Hepatic stellate cell (primary cell): Measurements from ENCODE around the gene CCR6.
"Not testable (repeated sequence)": the region's sequence is repeated elsewhere in the genome, so short reads cannot be mapped to it uniquely, and the experiment has no call there.

ENCODE experiments used
- DNase-seq: peaks from one replicate; pipeline ENCODE4 v3.0.0; 2011; ENCODE audit warnings: low spot score

The CCR6 gene

GRCh38 chr6:167122827-167123657 is at the start of gene CCR6:
CCR6 (plus strand) TSS chr6:167123096; CDS start chr6:167136135, 13,039 bp downstream.
- DNase-seq, result no peak

- no peak for DNase-seq
These were observed 49.1 kb upstream of the CCR6 start for GRCh38 chr6:167073679-167074274.

DNA sequence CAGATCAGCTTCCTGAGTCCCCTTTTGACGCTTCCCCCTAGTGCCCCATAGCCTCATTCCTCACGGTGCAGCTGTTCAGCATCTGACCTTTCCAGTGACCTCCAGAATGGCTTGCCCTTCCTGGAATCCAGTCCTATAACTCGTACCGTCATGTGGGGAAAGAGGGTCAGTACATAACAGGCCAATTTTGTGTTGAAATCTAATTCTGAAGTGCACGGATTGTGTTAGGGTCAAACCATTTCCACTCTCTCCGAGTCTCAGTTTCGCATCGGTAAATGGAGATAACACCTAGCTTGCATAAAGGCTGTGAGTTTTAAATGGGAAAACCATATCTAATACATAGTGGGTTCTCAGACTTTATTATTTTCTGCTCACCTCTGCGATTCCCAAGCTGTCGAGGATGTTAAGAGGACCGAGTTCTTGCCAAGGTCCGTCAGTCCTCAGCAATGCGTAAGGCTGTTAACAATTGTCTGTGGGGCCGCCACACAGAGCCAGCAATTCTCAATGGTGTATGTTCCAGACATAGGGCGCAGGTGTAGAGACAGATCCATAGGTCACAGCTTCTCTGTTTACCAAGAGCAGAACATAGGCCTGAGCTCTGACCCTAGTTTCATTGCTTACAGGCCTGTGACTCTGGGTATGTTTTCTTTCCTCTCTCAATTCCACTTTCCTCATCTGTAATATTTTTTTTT is 45.5 kb upstream of the CCR6 start:
- DNase-seq, result no peak

- no peak for DNase-seq
These were observed 44.2 kb upstream of the CCR6 start for GRCh38 chr6:167078745-167079144.

DNA sequence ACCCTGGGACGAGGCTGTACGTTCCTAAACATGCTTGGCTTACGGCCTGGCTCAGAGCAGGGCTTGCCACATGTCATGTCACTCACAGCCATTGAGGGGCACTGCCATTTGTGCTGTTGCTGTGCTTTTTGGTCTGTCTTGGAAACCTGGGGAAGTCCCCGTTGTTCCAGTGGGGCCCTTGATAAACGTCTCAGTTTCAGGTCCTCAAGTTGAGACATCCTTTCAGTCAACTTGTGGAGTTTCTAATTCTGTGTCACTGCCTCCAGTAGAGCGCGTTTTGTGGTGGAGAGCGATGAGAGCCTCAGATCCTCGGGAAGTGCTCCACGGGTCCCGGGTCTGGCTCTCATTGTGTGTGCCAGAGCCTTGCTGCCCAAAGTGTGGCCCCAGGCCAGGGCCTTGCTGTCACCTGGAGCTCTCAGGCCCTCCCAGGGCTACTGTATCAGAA is 43.0 kb upstream of the CCR6 start:
- DNase-seq, result no peak

DNA sequence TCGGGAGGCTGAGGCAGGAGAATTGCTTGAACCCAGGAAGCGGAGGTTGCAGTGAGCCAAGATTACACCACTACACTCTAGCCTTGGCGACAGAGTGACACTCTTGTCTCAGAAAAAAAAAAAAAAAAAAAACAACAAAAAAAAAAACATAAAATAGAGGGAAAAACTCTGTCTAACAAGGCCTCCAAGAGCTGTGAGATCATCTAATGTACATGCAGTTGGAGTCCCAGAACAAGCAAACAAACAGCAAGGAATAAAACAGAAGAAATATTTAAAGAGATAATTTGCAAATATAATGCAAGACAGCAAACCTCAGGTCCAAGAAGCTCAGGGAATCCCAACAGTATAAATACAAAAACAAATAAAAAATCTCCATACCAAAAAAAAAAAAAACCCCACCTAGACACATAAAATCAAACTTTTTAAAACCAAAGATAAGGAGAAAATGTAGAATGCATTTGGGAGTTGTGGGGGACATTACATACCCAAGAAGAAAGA is 35.0 kb upstream of the CCR6 start:
- no peak for DNase-seq

DNA sequence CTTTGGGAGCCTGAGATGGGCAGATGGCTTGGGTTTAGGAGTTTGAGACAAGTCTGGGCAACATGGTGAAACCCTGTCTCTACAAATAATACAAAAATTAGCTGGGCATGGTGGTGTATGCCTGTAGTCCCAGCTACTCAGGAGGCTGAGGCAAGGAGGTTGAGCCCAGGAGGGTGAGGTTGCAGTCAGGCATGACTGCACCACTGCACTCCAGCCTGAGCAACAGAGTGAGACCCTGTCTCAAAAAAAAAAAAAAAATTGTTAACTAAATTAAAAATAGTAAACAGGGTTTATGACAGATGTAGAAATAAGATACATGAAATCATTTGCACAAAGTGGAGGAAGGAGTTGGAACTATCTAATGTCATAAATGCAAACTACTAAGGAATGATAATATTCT is 34.2 kb upstream of the CCR6 start:
- DNase-seq, result not testable (repeated sequence)

DNA sequence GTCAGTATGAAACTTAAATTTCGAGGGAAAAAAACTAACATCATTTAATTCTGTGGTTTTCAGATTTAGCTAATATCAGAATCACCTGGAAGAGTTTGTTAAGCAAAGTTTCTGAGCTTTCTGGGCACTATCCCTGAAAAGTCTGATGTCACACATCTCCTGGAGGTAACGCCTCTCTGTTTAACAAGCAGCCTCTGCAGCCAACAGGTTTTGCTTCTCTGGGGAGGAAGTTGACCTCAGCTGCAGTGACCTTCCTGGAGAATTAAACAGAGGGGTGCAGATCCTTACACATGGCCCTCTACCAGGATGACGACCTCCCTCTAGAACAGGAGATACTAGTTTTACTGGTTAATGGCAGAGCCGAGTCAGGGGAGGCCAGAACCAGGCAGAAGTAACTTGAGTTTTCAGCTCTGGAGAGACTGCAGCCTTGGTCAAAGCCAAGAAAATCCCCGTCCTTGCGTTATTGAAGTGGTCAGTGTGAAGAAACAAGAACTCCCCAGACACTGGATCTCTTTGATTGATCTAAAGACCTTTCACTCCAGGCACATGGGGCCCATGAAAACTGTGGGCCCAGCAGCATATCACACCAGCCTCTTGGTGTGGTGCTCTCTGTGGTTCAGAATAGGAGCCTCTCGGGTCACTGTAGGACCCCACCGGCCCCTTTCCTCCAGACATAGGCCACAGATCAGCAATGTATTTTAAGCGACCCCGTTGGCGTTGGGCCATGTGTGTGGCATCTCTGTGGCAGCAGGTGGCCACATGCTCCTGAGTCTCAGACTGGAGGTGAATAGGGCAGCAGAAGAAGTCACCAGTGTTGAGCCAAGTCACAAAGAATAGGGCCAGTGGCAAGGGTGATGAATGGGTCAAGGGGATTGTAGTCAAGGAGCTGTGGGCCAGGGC is 33.4 kb upstream of the CCR6 start:
- DNase-seq, result no peak

GRCh38 chr6:167090171-167090570 is 32.7 kb upstream of the CCR6 start:
- no peak for DNase-seq

- no peak for DNase-seq
These were observed 31.7 kb upstream of the CCR6 start for GRCh38 chr6:167091026-167091804.

DNA sequence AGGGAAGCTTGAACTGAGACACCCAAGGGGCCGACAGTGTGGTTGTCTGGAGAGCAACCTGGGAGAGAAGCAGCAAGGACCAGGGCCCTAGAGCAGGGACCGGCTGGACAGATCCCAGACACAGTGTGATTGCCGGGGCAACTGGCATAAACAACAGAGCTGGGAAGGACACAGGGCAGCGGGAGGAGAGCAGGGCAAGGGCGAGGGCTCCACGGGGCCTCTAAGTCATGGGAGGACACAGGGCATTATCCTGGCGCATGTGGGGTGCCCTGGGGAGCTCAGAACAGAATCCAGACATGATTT is 31.1 kb upstream of the CCR6 start:
- DNase-seq, result no peak

GRCh38 chr6:167092672-167093339 is 30.1 kb upstream of the CCR6 start:
- DNase-seq, result no peak

DNA sequence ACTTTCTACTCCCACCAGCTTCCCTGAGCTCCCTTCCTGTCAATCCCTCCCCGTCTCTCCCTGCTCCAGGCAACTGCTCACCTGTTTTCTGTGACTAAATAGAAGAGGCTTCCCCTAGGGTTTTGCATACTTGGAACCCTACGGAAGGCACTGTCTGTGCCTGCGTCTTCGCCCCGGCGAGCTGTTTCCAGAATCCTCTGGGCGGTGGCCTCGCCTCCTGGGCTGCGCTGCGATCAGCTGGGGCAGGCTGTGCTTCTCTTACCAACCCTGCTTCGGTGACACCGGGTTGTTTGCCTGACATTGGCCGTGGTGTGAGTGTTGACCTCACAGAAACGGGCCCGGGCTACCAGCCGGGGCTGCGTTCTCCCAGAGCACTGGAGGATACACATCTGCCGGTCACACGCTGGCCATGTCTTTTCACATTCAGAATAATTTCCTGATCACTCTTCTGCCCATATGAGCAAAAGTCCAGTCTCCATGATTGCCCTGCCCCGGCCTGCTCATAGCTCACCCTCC is 29.4 kb upstream of the CCR6 start:
- no peak for DNase-seq

- DNase-seq, result no peak
These were observed 28.9 kb upstream of the CCR6 start for GRCh38 chr6:167093922-167094432.

DNA sequence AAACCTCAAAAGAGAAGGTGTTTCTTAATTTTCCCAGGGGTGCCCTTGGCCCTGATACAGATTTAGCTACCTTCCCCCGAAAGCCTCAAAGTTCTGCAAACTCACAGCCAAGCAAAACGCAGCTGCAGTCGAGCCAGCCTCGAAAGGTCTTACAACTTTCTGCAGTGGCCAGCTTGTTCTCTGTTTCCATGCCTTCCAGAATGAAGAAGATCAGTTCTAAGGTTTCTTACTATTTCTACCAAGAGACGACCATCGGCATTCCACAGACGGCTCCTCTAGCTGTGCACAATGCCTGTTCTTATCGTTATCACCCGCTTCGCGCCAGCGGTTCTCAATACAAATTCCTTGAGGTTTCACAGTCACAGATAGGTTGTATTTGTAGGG is 28.5 kb upstream of the CCR6 start:
- no peak for DNase-seq

- DNase-seq, result no peak
These were observed 27.9 kb upstream of the CCR6 start for GRCh38 chr6:167094820-167095637.

- no peak for DNase-seq
These were observed 27.0 kb upstream of the CCR6 start for GRCh38 chr6:167095888-167096287.

- no peak for DNase-seq
These were observed 25.9 kb upstream of the CCR6 start for GRCh38 chr6:167096991-167097390.

GRCh38 chr6:167097770-167098169 is 25.1 kb upstream of the CCR6 start:
- no peak for DNase-seq
